PFSK-1 (cell line): ENCODE results near the gene TMOD3.

Source experiments
- FOXP2 ChIP-seq: optimal IDR thresholded peaks from 2 replicates; pipeline ENCODE3; 2011; ENCODE audit warnings: borderline replicate concordance, control low read depth, inconsistent platforms; ENCODE audit not compliant: insufficient read depth; ENCODE audit errors: extremely low read length, extremely low read depth
- POLR2AphosphoS5 ChIP-seq: IDR thresholded peaks from 2 replicates; pipeline ENCODE4 v1.6.1; 2012; ENCODE audit warnings: low read depth, mild to moderate bottlenecking, control low read depth, low read length, moderate library complexity
- REST ChIP-seq, 2 experiments: IDR thresholded peaks; 2 replicates each; pipeline versions ENCODE4 v1.6.1 to v1.8.0; 2011 to 2012; ENCODE audit warnings: low read depth in 2 of 2, low read length in 2 of 2, control low read depth in 1 of 2, inconsistent platforms in 1 of 2, mild to moderate bottlenecking in 1 of 2, moderate library complexity in 1 of 2; ENCODE audit not compliant: insufficient read depth in 1 of 2
- SIN3A ChIP-seq: IDR thresholded peaks from 2 replicates; pipeline ENCODE4 v1.6.1; 2012; ENCODE audit warnings: mild to moderate bottlenecking, low read length, moderate library complexity, borderline replicate concordance; ENCODE audit not compliant: insufficient read depth
- TAF1 ChIP-seq: IDR thresholded peaks from 2 replicates; pipeline ENCODE4 v1.6.1; 2012; ENCODE audit warnings: low read length, control low read depth, borderline replicate concordance; ENCODE audit not compliant: insufficient read depth

The TMOD3 gene

GRCh38 chr15:51842852-51843737 lies 13.6 kb downstream of the TMOD3 start:
- TF ChIP-seq TAF1, result no peak
- no peak for TF ChIP-seq SIN3A
- no peak for TF ChIP-seq POLR2AphosphoS5
- no peak for TF ChIP-seq REST (IDR thresholded peaks at IDR 0.05; ENCODE audit: insufficient read depth in 1 of 2, low read depth in 2 of 2, low read length in 2 of 2)
- TF ChIP-seq FOXP2, result no peak

DNA sequence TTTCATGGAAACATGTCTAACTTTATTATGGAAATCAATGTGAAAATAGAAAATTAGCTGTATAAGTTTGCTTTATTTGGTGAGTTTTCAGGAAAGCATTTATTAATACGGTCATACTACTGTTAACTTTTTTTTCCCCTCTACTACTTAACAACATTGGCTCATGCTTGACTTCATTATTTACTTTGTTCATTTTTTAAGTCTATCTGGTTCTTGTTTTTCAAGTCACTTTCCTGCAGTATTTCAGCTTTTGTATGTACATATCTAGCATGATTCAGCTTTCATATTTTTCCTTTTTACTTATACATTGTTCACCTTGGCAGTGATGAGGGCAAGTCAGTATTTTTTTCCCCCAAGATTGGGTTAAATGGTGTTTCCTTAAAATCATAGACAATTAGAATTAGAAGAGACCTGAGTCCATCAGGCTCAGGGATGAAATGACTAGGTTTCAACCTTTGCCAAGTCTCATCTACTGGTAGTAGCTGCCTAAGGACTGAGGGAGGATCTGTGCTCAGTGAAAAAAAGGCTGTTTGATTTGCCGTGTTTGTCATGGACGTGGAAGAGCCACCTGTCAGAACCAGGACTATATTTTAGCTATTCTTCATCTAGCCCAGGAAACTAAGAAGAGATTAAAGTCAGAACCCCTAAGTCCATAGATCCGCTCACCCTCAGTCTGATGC lies 15.4 kb downstream of the TMOD3 start:
- TF ChIP-seq SIN3A, result no peak
- no peak for TF ChIP-seq REST (IDR thresholded peaks at IDR 0.05; ENCODE audit: insufficient read depth in 1 of 2, low read depth in 2 of 2, low read length in 2 of 2)
- TF ChIP-seq POLR2AphosphoS5, result no peak

GRCh38 chr15:51846066-51846462 lies 16.6 kb downstream of the TMOD3 start:
- TF ChIP-seq POLR2AphosphoS5 (no peak), TAF1 (no peak; the same call in 1 of the 2 replicates), FOXP2 (no peak), SIN3A (no peak), REST (IDR thresholded peaks at IDR 0.05; ENCODE audit: insufficient read depth in 1 of 2, low read depth in 2 of 2, low read length in 2 of 2) (no peak)

DNA sequence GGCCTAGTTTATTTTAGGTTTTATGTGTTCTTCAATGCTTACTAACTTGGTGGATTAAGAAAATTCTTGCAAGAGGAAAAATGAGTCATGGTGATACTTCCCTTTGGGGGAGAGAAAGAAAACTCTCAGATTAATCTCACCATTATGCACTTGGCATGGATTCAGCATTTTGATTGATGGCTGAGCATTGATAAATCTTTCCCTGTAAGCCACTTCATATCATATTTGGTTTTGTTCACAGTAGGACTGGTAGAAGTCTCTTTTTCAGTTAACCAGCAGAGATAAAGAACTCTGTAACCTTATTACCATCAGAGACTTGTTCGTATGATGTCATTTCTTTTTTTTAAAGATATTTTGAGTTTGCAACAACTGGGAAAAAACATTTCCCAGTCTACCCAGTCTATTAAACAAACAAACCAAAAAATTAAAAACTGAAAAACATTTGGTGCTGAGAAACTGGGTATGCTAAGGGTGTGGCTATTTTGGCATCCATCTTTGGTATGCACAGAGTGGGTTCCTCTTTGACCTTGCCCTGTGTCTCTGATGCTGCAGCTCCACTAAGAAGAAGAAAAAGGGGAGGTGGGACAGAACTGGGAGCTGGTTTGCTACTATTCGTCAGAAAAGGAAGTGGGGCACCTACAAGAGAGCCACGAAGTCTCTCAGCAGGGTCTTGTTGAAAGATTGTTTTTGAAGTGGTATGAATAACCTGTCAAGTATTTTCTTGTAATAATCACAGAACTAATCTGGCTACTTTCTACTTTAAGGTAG lies 17.2 kb downstream of the TMOD3 start:
- TF ChIP-seq TAF1 (no peak), REST (IDR thresholded peaks at IDR 0.05; ENCODE audit: insufficient read depth in 1 of 2, low read depth in 2 of 2, low read length in 2 of 2) (no peak), POLR2AphosphoS5 (no peak), SIN3A (no peak), FOXP2 (no peak)
